HEK293 (cell line): ENCODE data around the gene SMIM13.

ENCODE experiments used
- CTCF ChIA-PET: fragments of 350-600 bp; formaldehyde crosslinking; extraction: SDS; loops from one replicate; lab custom pipeline; 2021; ENCODE audit warnings: antibody characterized with exemption; lab: Yijun Ruan, JAX
- POLR2A ChIA-PET: fragments of 300-600 bp; formaldehyde crosslinking; extraction: SDS; loops from one replicate; lab custom pipeline; 2020; ENCODE audit warnings: antibody characterized with exemption, inconsistent platforms; lab: Yijun Ruan, JAX
- H3K27ac ChIP-seq: fragments of 200-500 bp; sonication (Bioruptor generic); 2 replicates; pipeline ENCODE4 v1.5.1; 2014; ENCODE audit warnings: low read depth, low read length, control low read depth, inconsistent platforms; ENCODE audit errors: extremely low read depth
- H3K36me3 ChIP-seq, 2 experiments: fragments of 200-500 bp in 1 of 2; sonication (Bioruptor generic) in 1 of 2; 1 replicate in 1 of 2; 2 replicates in 1 of 2; pipeline ENCODE4 v1.5.1; 2014 to 2017; ENCODE audit warnings: inconsistent platforms in 2 of 2, low read length in 2 of 2; ENCODE audit not compliant: control insufficient read depth in 2 of 2, insufficient read depth in 1 of 2
- H3K4me1 ChIP-seq: fragments of 200-500 bp; sonication (Bioruptor generic); 2 replicates; pipeline ENCODE4 v1.5.1; 2014; ENCODE audit warnings: mild to moderate bottlenecking, low read length, inconsistent platforms; ENCODE audit not compliant: control insufficient read depth, insufficient read depth
- H3K4me3 ChIP-seq: 2 replicates; pipeline ENCODE4 v1.5.1; 2011; ENCODE audit warnings: low read depth, mild to moderate bottlenecking, control low read depth, low read length, moderate library complexity
- H3K9me3 ChIP-seq: fragments of 200-500 bp; sonication (Bioruptor generic); 2 replicates; pipeline ENCODE4 v1.5.1; 2014; ENCODE audit warnings: low read depth, low read length, inconsistent platforms; ENCODE audit not compliant: control insufficient read depth, insufficient read depth
- BCL11A ChIP-seq: fragments of 450-650 bp; formaldehyde crosslinking; IDR thresholded peaks from 2 replicates; pipeline ENCODE4 v1.5.1; 2016; ENCODE audit warnings: low read depth, missing biosample characterization, missing genetic modification characterization
- BCL11B ChIP-seq: fragments of 450-650 bp; formaldehyde crosslinking; IDR thresholded peaks from 2 replicates; pipeline ENCODE4 v1.5.1; 2016; ENCODE audit warnings: low read depth, missing biosample characterization, missing genetic modification characterization
- HOXC10 ChIP-seq: sonication (generic); formaldehyde crosslinking; IDR thresholded peaks from 2 replicates; pipeline ENCODE4 v1.8.1; 2023; ENCODE audit warnings: mild to moderate bottlenecking, missing genetic modification reagents
- HOXD13 ChIP-seq: sonication (generic); formaldehyde crosslinking; IDR thresholded peaks from 2 replicates; pipeline ENCODE4 v1.8.0; 2022; ENCODE audit warnings: missing genetic modification reagents, borderline replicate concordance
- MEIS1 ChIP-seq: sonication (generic); formaldehyde crosslinking; IDR thresholded peaks from 2 replicates; pipeline ENCODE4 v1.8.1; 2022; ENCODE audit warnings: missing genetic modification reagents, mild to moderate bottlenecking, borderline replicate concordance
- OVOL3 ChIP-seq: fragments of 450-650 bp; formaldehyde crosslinking; IDR thresholded peaks from 2 replicates; pipeline ENCODE4 v1.5.1; 2016; ENCODE audit warnings: missing biosample characterization, missing genetic modification characterization
- RBAK ChIP-seq: fragments of 450-650 bp; formaldehyde crosslinking; IDR thresholded peaks from 2 replicates; pipeline ENCODE4 v1.5.1; 2016; ENCODE audit warnings: missing biosample characterization, missing genetic modification characterization
- SP3 ChIP-seq: fragments of 450-650 bp; formaldehyde crosslinking; IDR thresholded peaks from 2 replicates; pipeline ENCODE4 v1.5.1; 2016; ENCODE audit warnings: missing biosample characterization, missing genetic modification characterization
- TCF7L2 ChIP-seq: IDR thresholded peaks from 2 replicates; pipeline ENCODE4 v1.6.1; 2011; ENCODE audit warnings: low read depth, mild to moderate bottlenecking, inconsistent platforms, low read length, moderate library complexity, borderline replicate concordance
- ZBTB20 ChIP-seq: fragments of 450-650 bp; formaldehyde crosslinking; IDR thresholded peaks from 2 replicates; pipeline ENCODE4 v1.5.1; 2016; ENCODE audit warnings: missing biosample characterization, missing genetic modification characterization
- ZBTB48 ChIP-seq: fragments of 450-650 bp; formaldehyde crosslinking; IDR thresholded peaks from 2 replicates; pipeline ENCODE4 v1.5.1; 2016; ENCODE audit warnings: missing biosample characterization, missing genetic modification characterization
- ZBTB7A ChIP-seq: fragments of 450-650 bp; formaldehyde crosslinking; IDR thresholded peaks from 2 replicates; pipeline ENCODE4 v1.5.1; 2016; ENCODE audit warnings: low read depth, missing biosample characterization, missing genetic modification characterization
- ZBTB8A ChIP-seq: fragments of 450-650 bp; formaldehyde crosslinking; IDR thresholded peaks from 2 replicates; pipeline ENCODE4 v1.5.1; 2016; ENCODE audit warnings: missing biosample characterization, missing genetic modification characterization
- ZNF155 ChIP-seq: fragments of 450-650 bp; formaldehyde crosslinking; IDR thresholded peaks from 2 replicates; pipeline ENCODE4 v1.5.1; 2016; ENCODE audit warnings: missing biosample characterization, missing genetic modification characterization
- ZNF19 ChIP-seq: fragments of 450-650 bp; formaldehyde crosslinking; IDR thresholded peaks from 2 replicates; pipeline ENCODE4; 2016; ENCODE audit warnings: missing biosample characterization, missing genetic modification characterization, low read depth
- ZNF302 ChIP-seq: fragments of 450-650 bp; formaldehyde crosslinking; IDR thresholded peaks from 2 replicates; pipeline ENCODE4 v1.5.1; 2016; ENCODE audit warnings: missing biosample characterization, missing genetic modification characterization, low read depth
- ZNF341 ChIP-seq: fragments of 450-650 bp; formaldehyde crosslinking; IDR thresholded peaks from 2 replicates; pipeline ENCODE4; 2016; ENCODE audit warnings: low read depth, missing biosample characterization, missing genetic modification characterization
- ZNF530 ChIP-seq: fragments of 450-650 bp; formaldehyde crosslinking; IDR thresholded peaks from 2 replicates; pipeline ENCODE4 v1.5.1; 2016; ENCODE audit warnings: low read depth, missing biosample characterization, missing genetic modification characterization
- ZNF548 ChIP-seq: fragments of 450-650 bp; formaldehyde crosslinking; IDR thresholded peaks from 2 replicates; pipeline ENCODE4 v1.5.1; 2016; ENCODE audit warnings: missing biosample characterization, missing genetic modification characterization
- ZNF555 ChIP-seq: fragments of 450-650 bp; formaldehyde crosslinking; conservative IDR thresholded peaks from 2 replicates; pipeline ENCODE4 v1.5.1; 2017; ENCODE audit warnings: missing biosample characterization, mild to moderate bottlenecking, missing genetic modification characterization, inconsistent platforms
- ZNF629 ChIP-seq: fragments of 450-650 bp; formaldehyde crosslinking; IDR thresholded peaks from 2 replicates; pipeline ENCODE4 v1.5.1; 2017; ENCODE audit warnings: missing biosample characterization, missing genetic modification characterization
- ZNF664 ChIP-seq: fragments of 450-650 bp; formaldehyde crosslinking; IDR thresholded peaks from 2 replicates; pipeline ENCODE4 v1.5.1; 2016; ENCODE audit warnings: missing biosample characterization, missing genetic modification characterization
- ZNF707 ChIP-seq: fragments of 450-650 bp; formaldehyde crosslinking; IDR thresholded peaks from 2 replicates; pipeline ENCODE4 v1.5.1; 2016; ENCODE audit warnings: missing biosample characterization, missing genetic modification characterization
- ZNF792 ChIP-seq: fragments of 450-650 bp; formaldehyde crosslinking; IDR thresholded peaks from 2 replicates; pipeline ENCODE4 v1.5.1; 2016; ENCODE audit warnings: missing biosample characterization, missing genetic modification characterization
- ZNF830 ChIP-seq: fragments of 450-650 bp; IDR thresholded peaks from 2 replicates; pipeline ENCODE4 v1.5.0; 2018; ENCODE audit warnings: missing biosample characterization, missing genetic modification characterization, low read depth, mild to moderate bottlenecking, moderate library complexity
- ZSCAN23 ChIP-seq: fragments of 450-650 bp; formaldehyde crosslinking; IDR thresholded peaks from 2 replicates; pipeline ENCODE4 v1.5.1; 2016; ENCODE audit warnings: missing biosample characterization, missing genetic modification characterization
- TF ChIP-seq, protein P1 (sequence below): fragments of 450-650 bp; formaldehyde crosslinking; IDR thresholded peaks from 2 replicates; pipeline ENCODE4 v1.5.1; 2016; ENCODE audit warnings: missing biosample characterization, missing genetic modification characterization, low read depth
- TF ChIP-seq, protein P2 (sequence below): sonication (generic); formaldehyde crosslinking; IDR thresholded peaks from 2 replicates; pipeline ENCODE4 v1.8.1; 2022; ENCODE audit warnings: mild to moderate bottlenecking, moderate library complexity, missing genetic modification reagents
- TF ChIP-seq, protein P3 (sequence below): fragments of 450-650 bp; formaldehyde crosslinking; IDR thresholded peaks from 2 replicates; pipeline ENCODE4 v1.5.1; 2016; ENCODE audit warnings: missing biosample characterization, missing genetic modification characterization

The SMIM13 gene

DNA sequence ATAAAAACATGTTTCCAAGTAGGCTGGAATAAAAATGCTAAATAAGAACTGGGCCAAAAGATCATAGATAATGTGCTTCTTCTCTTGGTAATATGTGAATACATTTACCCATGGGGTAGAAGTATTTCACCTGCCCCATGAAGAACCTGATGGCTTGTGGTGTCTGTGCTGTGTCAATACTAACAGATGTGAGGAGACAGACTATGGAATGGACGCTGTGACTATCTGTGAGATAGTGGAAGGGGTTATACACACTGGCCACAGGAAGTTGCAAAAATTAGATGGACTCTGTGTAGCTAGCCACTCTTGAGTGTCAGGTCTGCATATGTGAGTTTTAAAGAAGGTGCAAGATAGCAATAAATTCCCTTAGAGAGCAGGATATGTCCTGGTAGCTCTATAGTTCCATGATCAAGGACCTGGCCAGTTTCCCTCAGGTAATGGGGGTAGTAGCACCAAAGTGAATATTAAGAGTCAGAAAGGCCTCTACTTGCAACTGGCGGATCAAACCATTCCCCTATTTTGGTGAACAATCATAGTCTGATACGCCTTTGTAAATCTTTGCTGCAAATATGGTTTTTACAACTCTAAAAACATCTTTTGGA is 90.2 kb downstream of the SMIM13 start:
- POLR2A ChIA-PET: interaction anchor here (0.7 kb wide), 1 partner anchor 70 kb away, joined by 5 read pairs; no protein-coding TSS in a partner anchor
- Histone ChIP-seq H3K4me3 (no peak overlapping the region), H3K27ac (no peak overlapping the region), H3K9me3 (no peaks in the 10 kb centered on the region), H3K4me1 (no peaks in the 10 kb centered on the region)
- TF ChIP-seq ZNF19 (tag by site-specific recombination) (no peak), BCL11B (tag by site-specific recombination) (no peak), ZNF830 (tag by site-specific recombination) (no peak), HOXD13 (no peak), OVOL3 (tag by site-specific recombination) (no peak), MEIS1 (no peak), ZNF530 (no peak), ZBTB48 (no peak), ZSCAN23 (tag by site-specific recombination) (no peak)
- TF ChIP-seq, protein P1, sequence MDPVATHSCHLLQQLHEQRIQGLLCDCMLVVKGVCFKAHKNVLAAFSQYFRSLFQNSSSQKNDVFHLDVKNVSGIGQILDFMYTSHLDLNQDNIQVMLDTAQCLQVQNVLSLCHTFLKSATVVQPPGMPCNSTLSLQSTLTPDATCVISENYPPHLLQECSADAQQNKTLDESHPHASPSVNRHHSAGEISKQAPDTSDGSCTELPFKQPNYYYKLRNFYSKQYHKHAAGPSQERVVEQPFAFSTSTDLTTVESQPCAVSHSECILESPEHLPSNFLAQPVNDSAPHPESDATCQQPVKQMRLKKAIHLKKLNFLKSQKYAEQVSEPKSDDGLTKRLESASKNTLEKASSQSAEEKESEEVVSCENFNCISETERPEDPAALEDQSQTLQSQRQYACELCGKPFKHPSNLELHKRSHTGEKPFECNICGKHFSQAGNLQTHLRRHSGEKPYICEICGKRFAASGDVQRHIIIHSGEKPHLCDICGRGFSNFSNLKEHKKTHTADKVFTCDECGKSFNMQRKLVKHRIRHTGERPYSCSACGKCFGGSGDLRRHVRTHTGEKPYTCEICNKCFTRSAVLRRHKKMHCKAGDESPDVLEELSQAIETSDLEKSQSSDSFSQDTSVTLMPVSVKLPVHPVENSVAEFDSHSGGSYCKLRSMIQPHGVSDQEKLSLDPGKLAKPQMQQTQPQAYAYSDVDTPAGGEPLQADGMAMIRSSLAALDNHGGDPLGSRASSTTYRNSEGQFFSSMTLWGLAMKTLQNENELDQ (tag by site-specific recombination): no peak
- TF ChIP-seq, protein P2, sequence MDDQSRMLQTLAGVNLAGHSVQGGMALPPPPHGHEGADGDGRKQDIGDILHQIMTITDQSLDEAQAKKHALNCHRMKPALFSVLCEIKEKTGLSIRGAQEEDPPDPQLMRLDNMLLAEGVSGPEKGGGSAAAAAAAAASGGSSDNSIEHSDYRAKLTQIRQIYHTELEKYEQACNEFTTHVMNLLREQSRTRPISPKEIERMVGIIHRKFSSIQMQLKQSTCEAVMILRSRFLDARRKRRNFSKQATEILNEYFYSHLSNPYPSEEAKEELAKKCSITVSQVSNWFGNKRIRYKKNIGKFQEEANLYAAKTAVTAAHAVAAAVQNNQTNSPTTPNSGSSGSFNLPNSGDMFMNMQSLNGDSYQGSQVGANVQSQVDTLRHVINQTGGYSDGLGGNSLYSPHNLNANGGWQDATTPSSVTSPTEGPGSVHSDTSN: no peak
- TF ChIP-seq, all 188 proteins: peak for 0
- H3K36me3 ChIP-seq: peaks cover 5 to 39% of the 10 kb centered on the region in 2 experiments; a peak in 2 of 3 replicates
- CTCF ChIA-PET: interaction anchor here (0.6 to 0.7 kb wide), 2 partner anchors 310 to 1513 kb away, joined by 3 to 5 read pairs; no protein-coding TSS in a partner anchor

DNA sequence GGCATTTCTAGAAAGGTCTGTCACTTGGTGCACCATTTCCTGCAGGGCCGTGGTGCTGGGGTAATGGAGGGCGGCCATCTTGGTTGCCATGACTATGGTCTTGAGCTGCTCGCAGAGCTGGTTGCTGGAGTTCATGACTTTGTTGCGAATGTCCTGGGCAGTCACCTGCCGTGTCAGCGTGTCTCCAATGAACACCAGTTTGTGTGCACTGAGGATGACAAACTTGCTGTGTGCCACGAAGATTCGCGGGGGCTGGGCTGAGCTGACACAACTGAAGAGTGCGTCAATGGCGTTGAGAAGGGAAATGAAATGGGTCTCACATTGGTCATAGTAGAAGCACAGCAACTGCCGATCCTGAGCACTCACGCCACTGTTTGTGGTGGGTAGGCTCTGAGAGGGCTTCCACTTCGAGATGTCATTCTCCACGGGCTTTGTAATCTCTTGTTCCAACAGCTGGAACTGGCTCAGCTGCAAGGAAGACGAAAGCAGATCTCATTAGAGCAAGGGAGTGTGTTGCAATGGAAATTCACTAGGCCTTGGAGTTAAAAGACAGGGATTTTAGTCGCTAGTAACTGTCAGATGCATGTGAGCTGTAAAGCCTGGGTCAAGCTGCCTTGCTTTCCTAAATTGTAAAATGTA is 91.7 kb downstream of the SMIM13 start:
- POLR2A ChIA-PET: no interaction called here
- CTCF ChIA-PET: interaction anchor here (0.5 to 3.6 kb wide), 5 partner anchors 11 to 967 kb away, joined by 3 to 34 read pairs (median 3); no protein-coding TSS in a partner anchor
- TF ChIP-seq ZNF792 (tag by site-specific recombination) (no peak), ZBTB20 (no peak), ZNF629 (tag by site-specific recombination) (no peak), ZNF155 (tag by site-specific recombination) (no peak), TCF7L2 (no peak), HOXC10 (CRISPR knock-in tag) (no peak), ZNF302 (no peak), SP3 (no peak), ZNF341 (tag by site-specific recombination) (no peak), BCL11A (tag by site-specific recombination) (no peak), ZNF664 (no peak), ZNF707 (no peak), ZBTB8A (no peak), RBAK (no peak), ZNF548 (no peak), ZNF555 (tag by site-specific recombination) (no peak), ZBTB7A (tag by site-specific recombination) (no peak)
- TF ChIP-seq, protein P3, sequence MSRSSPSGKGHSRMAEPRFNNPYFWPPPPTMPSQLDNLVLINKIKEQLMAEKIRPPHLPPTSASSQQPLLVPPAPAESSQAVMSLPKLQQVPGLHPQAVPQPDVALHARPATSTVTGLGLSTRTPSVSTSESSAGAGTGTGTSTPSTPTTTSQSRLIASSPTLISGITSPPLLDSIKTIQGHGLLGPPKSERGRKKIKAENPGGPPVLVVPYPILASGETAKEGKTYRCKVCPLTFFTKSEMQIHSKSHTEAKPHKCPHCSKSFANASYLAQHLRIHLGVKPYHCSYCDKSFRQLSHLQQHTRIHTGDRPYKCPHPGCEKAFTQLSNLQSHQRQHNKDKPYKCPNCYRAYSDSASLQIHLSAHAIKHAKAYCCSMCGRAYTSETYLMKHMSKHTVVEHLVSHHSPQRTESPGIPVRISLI (tag by site-specific recombination): no peak
- TF ChIP-seq, protein P2: no peak

More for the DNA sequence above, 91.7 kb downstream of the SMIM13 start:
- H3K9me3 ChIP-seq: no peaks in the 10 kb centered on the region
- no peak overlapping the region for H3K4me3 ChIP-seq
- peaks cover 5 to 53% of the 10 kb centered on the region in 2 experiments; a peak in 2 of 3 replicates for H3K36me3 ChIP-seq
- no peaks in the 10 kb centered on the region for H3K4me1 ChIP-seq
- no peak overlapping the region for H3K27ac ChIP-seq
